ENCODE measurements around the gene NKD1.

The NKD1 gene

DNA sequence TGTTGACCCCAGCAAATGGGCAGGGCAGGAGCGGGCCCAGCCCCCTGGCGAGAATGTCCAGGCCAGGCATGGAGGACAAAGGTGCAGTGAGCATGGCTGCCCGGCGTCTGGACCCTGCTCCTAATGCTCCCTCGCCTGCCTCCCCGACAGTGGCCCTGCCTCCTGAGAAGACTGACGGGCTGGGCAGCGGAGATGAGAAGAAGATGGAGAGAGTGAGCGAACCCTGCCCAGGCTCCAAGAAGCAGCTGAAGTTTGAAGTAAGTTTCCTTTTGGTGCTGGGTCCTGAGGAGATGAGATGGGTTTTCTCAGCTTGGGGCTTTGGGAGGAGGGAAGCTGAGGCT lies 73.2 kb downstream of the NKD1 start:
- no peaks in the 10 kb centered on the region for H3K36me3 ChIP-seq (ENCODE audit: insufficient read depth, low read length)
- H4K20me1 ChIP-seq (ENCODE audit: insufficient read depth, low read length, poor library complexity, severe bottlenecking): no peaks in the 10 kb centered on the region
- no peak overlapping the region for H3K9ac ChIP-seq (ENCODE audit: low read depth, low read length, poor library complexity, severe bottlenecking)
- H3K4me3 ChIP-seq (ENCODE audit: low read length, poor library complexity, severe bottlenecking): no peak overlapping the region
- H3F3A ChIP-seq (ENCODE audit: low read depth): no peaks in the 10 kb centered on the region
- no peak overlapping the region for H2AFZ ChIP-seq (ENCODE audit: low read length)
- H3K9me3 ChIP-seq (ENCODE audit: insufficient read depth, low read depth, low read length): no peaks in the 10 kb centered on the region
- no peaks in the 10 kb centered on the region for H3K4me1 ChIP-seq (ENCODE audit: insufficient read depth, low read length, poor library complexity, severe bottlenecking)
- H3K79me2 ChIP-seq (ENCODE audit: insufficient read depth, low read length): no peaks in the 10 kb centered on the region
- no peak for TF ChIP-seq EZH2phosphoT487 (IDR thresholded peaks at IDR 0.05; ENCODE audit: borderline replicate concordance)
- TF ChIP-seq, protein P1, sequence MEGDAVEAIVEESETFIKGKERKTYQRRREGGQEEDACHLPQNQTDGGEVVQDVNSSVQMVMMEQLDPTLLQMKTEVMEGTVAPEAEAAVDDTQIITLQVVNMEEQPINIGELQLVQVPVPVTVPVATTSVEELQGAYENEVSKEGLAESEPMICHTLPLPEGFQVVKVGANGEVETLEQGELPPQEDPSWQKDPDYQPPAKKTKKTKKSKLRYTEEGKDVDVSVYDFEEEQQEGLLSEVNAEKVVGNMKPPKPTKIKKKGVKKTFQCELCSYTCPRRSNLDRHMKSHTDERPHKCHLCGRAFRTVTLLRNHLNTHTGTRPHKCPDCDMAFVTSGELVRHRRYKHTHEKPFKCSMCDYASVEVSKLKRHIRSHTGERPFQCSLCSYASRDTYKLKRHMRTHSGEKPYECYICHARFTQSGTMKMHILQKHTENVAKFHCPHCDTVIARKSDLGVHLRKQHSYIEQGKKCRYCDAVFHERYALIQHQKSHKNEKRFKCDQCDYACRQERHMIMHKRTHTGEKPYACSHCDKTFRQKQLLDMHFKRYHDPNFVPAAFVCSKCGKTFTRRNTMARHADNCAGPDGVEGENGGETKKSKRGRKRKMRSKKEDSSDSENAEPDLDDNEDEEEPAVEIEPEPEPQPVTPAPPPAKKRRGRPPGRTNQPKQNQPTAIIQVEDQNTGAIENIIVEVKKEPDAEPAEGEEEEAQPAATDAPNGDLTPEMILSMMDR (conservative IDR thresholded peaks at IDR 0.05; ENCODE audit: low read length): no peak
- H3K9me2 ChIP-seq (replicated peaks; ENCODE audit: low read depth, low read length): no peaks in the 10 kb centered on the region
- H3K4me2 ChIP-seq (ENCODE audit: low read depth, low read length, poor library complexity, severe bottlenecking): no peak overlapping the region
- no peaks in the 10 kb centered on the region for H3K27me3 ChIP-seq (ENCODE audit: insufficient read depth, low read length, poor library complexity, severe bottlenecking)

DNA sequence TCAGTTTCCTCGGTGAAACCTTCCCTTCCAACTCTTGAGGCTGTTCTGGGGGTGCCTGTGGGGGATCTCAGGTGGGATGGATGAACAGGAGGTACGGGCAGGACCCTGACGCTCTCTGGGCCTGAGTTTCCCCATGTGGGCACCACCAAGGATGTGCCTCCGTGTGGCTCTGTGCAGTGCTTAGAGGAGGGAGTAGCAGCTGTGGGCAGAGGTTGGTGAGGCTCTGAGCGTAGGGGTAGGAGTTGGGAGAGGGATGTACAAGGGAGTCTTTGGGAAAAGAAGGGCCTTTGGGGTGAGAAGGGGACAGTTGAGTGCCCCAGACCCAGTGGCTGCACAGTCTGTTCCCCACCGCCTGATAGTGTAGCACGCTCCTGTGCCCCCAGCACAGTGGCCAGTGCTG lies 73.8 kb downstream of the NKD1 start:
- Histone ChIP-seq H3K9me2 (replicated peaks; ENCODE audit: low read depth, low read length) (no peaks in the 10 kb centered on the region), H4K20me1 (ENCODE audit: insufficient read depth, low read length, poor library complexity, severe bottlenecking) (no peaks in the 10 kb centered on the region), H2AFZ (ENCODE audit: low read length) (no peak overlapping the region), H3K36me3 (ENCODE audit: insufficient read depth, low read length) (no peaks in the 10 kb centered on the region), H3K4me1 (ENCODE audit: insufficient read depth, low read length, poor library complexity, severe bottlenecking) (peaks cover 6% of the 10 kb centered on the region), H3K4me3 (ENCODE audit: low read length, poor library complexity, severe bottlenecking) (no peak overlapping the region), H3K9me3 (ENCODE audit: insufficient read depth, low read depth, low read length) (no peaks in the 10 kb centered on the region), H3K27me3 (ENCODE audit: insufficient read depth, low read length, poor library complexity, severe bottlenecking) (no peaks in the 10 kb centered on the region), H3K9ac (ENCODE audit: low read depth, low read length, poor library complexity, severe bottlenecking) (no peak overlapping the region), H3K79me2 (ENCODE audit: insufficient read depth, low read length) (no peaks in the 10 kb centered on the region), H3K4me2 (ENCODE audit: low read depth, low read length, poor library complexity, severe bottlenecking) (no peak overlapping the region), H3F3A (ENCODE audit: low read depth) (no peaks in the 10 kb centered on the region)
- no peak for TF ChIP-seq EZH2phosphoT487 (IDR thresholded peaks at IDR 0.05; ENCODE audit: borderline replicate concordance)
- TF ChIP-seq, protein P1 (conservative IDR thresholded peaks at IDR 0.05; ENCODE audit: low read length): no peak

DNA sequence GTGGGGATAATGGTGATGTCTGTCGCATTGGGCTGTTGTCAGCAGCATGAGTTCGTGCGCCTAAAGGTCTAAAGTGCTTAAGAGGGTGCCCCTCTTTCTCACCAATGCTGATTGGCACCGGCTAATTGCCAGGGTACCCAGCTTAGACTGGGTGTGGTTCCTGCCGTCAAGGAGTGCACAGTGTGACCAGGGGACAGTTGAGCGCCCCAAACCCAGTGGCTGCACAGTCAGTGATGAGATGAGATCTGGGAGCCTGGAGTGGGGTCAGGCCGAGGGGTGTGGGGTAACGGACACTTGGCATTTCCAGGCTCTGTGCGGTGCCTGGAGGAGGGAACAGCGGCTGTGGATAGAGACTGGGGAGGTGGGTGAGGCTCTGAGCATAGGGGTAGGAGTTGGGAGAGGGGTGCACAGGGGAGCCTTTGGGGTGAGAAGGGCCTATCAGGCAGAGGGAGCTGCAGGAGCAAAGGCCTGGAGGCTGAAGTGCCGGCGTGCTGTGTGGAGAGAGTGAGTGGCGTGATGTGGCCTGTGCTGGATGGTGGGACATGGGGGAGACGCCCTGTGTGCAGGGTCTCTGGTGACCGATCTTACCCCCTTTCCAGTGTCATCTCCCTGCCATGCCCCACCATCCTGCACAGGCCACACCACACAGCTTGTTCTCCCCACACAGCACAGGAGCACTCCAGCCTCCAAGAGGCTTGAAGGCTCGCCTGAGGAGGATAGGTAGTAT lies 74.6 kb downstream of the NKD1 start:
- H3K9me2 ChIP-seq (replicated peaks; ENCODE audit: low read depth, low read length): no peaks in the 10 kb centered on the region
- H3K4me1 ChIP-seq (ENCODE audit: insufficient read depth, low read length, poor library complexity, severe bottlenecking): peaks cover 12% of the 10 kb centered on the region
- no peaks in the 10 kb centered on the region for H4K20me1 ChIP-seq (ENCODE audit: insufficient read depth, low read length, poor library complexity, severe bottlenecking)
- no peaks in the 10 kb centered on the region for H3K36me3 ChIP-seq (ENCODE audit: insufficient read depth, low read length)
- H3K27me3 ChIP-seq (ENCODE audit: insufficient read depth, low read length, poor library complexity, severe bottlenecking): no peaks in the 10 kb centered on the region
- no peak overlapping the region for H3K4me2 ChIP-seq (ENCODE audit: low read depth, low read length, poor library complexity, severe bottlenecking)
- no peaks in the 10 kb centered on the region for H3K9me3 ChIP-seq (ENCODE audit: insufficient read depth, low read depth, low read length)
- no peak overlapping the region for H3K9ac ChIP-seq (ENCODE audit: low read depth, low read length, poor library complexity, severe bottlenecking)
- no peak for TF ChIP-seq EZH2phosphoT487 (IDR thresholded peaks at IDR 0.05; ENCODE audit: borderline replicate concordance)
- TF ChIP-seq, protein P1 (conservative IDR thresholded peaks at IDR 0.05; ENCODE audit: low read length): no peak
- H3K79me2 ChIP-seq (ENCODE audit: insufficient read depth, low read length): no peaks in the 10 kb centered on the region
- H2AFZ ChIP-seq (ENCODE audit: low read length): no peak overlapping the region
- no peak overlapping the region for H3K4me3 ChIP-seq (ENCODE audit: low read length, poor library complexity, severe bottlenecking)
- H3F3A ChIP-seq (ENCODE audit: low read depth): no peaks in the 10 kb centered on the region

Measured in Loucy (cell line).